ENCODE results near the gene VEPH1.
"Not testable (repeated sequence)": the region's sequence is repeated elsewhere in the genome, so short reads cannot be mapped to it uniquely, and the experiment has no call there.

VEPH1 gene

DNA sequence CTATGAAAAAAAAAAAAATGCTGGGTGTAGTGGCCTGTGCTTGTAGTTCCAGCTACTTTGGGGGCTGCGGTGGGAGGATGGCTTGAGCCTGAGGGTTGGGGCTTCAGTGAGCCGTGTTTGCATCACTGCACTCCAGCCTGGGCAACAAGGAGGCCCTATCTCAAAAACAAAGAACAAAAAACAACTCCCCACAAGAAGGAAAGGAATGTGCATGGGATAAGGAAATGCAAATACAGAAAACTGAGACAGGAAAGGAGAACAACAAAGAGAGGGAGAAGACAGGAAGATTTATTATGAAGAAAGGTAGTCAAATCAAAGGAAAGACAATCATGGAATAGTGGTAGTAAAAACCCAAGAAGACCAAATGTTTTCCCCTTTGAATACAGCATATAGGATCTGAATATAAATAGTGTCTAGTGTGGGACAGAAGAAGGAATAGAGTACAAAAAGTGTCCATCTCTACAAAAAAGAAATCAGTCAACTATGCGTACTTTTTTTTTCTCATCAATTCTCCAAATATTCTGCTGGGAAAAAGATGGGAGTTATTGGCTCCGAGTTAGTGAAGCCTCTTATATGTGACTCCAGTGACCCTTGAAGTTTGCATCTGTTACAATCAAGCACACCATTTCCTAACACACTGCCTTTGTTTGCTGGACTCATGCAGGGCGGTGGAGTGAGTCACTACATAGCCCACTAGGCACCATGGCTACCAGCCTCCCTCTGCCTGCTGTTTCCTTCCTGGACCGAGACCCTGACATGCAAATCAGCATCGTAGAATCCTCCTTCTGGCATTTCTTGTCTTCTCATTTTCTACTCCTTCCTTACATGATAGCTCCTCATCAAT is 167.8 kb downstream of the VEPH1 start:
- DNase-seq, result no peak

DNA sequence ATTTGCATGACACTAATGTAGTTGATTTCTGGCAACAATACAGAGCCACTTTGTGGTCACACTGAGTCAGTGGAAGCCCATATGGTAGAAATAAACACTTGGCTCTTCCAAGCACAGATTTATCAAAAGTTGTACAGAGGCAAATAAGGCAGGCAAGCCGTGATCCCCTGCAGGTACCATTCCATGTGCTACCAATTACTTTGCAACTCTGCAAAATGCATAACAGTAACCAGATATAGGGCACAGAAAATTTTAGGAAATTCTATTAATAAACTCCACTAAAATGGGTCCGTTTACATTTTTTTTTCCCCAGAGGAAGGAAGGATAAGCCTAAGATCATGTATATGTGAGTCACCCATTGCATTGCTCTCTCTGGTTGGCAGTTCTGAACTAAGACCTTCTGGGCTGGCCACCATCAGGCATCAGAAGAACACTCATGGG is 169.6 kb downstream of the VEPH1 start:
- DNase-seq, result no peak

DNA sequence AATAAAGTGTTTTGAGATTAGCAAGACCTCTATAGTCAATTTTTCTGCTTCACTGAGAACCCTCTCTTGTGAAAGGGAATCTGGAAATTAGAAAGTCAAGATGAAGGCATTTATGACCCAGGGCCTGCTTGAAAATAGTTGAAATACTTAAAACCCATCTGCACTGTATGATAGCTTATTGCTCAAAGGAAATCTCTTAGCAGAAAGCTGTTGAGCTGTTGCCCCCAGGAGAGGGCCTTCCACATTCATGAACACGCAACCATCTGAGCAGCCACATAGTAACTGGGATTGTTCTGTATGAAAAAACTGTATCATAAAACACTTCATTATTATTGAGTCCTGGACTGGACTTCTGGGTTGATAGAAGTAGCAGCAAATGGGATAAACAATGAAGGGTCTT is 173.0 kb downstream of the VEPH1 start:
- DNase-seq, result no peak

DNA sequence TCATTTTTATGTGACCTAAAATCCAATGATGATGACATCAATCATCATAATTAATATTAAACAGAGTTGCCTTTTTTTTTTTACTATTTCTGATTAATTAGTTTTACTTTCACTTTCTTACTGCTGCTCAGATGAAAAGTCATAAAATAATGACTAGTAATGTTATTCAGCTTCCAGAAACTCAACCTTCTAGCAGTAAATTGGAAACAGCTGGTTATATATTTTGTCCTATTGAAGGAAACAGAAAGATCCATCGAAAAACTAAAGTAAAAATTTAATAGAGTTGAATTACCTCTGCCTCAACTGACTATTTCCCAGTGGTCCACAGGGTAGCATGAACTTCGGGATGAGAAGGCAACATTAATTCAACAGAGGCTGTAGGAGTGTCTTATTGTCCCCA is 173.7 kb downstream of the VEPH1 start:
- no peak for DNase-seq

DNA sequence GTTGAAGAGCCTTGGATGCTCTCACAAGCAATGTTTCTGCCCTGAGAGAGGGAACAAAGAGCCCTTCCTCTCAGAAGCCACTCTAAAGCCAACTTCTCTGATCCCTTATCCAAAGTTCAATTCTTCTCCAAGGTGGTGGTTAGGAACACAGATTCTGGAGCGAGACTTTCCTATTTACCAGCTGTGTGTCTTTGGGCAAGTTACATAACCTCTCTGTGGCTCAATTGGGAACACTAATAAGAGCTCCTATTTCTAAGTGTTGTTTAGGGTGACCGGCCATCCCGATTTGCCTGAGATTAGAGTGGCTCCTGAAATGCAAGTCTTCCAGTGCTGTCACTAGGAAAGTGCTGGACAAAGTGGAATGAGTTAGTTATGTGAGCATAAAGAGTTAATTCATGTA is 175.4 kb downstream of the VEPH1 start:
- no peak for DNase-seq

DNA sequence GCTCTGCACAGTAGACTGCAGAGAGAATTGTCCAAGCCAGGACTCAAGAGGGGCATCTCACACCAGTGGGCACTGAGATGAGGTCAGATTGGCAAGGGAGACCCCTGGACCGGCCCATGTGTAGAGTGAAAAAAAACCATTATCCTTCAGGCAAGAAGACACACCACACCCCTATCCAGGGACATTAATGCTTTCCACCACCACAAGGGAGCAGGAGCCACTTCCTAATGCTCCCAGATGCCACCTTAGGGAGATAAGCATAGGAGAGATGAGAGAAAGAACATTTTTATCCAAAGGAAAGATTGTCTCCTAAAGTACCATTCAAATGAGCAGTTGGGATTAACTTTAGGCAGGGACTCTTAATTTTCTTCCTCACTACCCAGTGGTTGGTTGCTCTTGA is 176.2 kb downstream of the VEPH1 start:
- no peak for DNase-seq

DNA sequence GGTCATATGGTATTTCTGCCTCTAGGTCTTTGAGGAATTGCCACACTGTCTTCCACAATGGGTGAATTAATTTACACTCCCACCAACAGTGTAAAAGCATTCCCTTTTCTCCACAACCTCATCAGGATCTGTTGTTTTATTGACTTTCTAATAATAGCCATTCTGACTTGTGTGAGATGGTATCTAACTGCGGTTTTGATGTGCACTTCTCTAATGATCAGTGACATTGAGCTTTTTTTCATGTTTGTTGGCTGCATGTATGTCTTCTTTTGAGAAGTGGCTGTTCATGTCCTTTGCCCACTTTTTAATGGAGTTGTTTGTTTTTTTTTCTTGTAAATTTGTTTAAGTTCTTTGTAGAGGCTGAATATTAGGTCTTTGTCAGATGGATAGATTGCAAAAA is 178.3 kb downstream of the VEPH1 start:
- not testable (repeated sequence) for DNase-seq

DNA sequence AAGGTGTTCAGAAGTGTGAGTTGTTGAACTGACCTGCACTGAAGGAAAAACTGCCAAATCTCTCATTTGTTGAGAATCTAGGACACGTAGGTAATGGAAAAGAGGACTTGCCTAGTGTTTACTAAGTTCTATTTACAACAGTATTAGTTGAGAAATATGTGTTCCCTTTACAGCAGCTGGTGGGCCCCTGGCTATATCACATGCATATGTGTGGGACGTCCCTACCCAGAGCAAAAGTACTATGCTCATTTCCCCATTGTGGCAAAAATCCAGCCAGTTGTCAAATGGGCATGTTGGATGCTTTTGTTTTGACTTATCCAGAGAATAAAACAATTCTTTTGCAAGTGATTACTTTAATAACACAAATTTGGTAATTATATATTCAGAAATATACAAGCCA is 179.9 kb downstream of the VEPH1 start:
- no peak for DNase-seq

DNA sequence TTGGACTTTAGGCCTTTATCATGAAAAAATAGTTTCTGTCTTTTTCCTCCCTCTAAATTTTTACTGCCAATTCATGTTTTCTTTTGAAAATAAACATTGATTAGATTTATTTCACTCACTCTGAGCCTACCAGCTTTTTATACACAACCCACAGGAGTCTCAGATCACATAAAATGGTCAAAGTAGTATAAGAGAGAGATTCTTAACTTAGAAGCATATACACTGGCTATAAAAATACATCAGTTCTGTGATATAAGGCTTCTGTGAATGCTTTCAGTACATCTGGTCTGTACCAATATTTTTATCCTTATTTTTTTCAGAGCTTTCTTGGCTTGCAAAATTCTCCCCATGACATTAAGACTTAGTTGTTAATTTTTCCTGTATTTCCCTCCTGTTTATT is 183.5 kb downstream of the VEPH1 start:
- DNase-seq, result no peak

DNA sequence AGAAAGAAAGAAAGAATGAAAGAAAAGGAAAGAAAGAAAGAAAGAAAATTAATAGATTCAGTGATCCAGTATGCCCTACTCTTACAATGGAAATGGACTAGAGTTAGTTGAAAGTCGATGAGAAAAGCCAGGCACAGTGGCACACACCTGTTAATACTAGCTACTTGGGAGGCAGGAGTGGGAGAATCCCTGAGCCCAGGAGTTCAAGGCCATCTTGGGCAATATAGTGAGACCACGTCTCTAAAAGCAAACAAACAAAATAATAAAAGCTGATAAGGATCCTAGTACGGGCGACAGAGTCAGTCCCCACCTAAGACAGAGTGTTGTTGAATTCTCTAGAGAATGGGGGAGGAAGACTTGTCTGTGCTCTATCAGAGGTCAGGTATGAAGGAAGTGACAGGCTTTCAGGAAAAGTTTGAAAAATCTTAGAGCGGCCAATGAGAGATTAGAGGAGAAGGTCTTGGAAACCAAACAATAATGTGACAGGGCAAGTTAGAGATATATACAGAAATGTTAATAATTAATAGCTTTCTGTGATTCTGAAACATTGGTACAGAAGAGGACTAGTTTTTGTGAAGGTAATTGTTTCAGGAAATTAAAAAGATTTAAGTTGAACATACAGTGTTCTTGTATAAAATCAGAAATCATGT is 184.5 kb downstream of the VEPH1 start:
- DNase-seq, result no peak

DNA sequence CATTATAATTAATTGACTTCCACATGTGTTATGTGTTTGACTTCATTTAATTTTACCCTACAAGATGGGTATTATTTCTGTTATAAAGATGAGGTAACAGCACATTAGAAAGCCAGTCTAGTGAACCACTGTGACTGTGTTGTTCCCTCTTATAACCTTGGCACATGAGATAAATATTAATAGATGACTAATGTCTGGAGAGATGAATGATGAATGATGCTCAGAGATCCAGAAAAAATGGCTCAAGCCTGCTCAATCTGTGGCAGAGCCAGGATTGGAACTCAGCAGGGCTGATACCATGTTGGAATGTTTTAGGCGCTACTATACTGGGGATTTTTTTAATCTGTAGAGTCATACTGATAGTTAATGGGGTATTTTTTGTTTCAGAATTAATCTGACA is 185.3 kb downstream of the VEPH1 start:
- no peak for DNase-seq

DNA sequence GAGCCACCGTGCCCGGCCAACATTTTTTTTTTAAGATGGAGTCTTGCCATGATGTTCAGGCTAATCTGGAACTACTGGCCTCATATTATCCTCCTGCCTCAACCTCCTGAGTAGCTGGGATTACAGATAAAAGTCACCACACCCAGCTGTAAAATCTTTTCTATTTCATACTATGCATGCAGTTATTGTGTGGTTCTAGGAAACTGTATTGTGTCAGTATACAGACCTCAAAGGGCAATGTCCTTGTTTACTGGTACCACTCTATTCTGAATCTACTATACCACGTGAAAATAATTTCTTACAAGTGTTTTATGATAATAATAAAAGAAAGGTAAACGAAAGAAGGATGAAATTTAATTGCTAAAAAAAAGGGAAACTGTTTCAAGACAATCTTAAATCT is 190.0 kb downstream of the VEPH1 start:
- DNase-seq, result no peak

DNA sequence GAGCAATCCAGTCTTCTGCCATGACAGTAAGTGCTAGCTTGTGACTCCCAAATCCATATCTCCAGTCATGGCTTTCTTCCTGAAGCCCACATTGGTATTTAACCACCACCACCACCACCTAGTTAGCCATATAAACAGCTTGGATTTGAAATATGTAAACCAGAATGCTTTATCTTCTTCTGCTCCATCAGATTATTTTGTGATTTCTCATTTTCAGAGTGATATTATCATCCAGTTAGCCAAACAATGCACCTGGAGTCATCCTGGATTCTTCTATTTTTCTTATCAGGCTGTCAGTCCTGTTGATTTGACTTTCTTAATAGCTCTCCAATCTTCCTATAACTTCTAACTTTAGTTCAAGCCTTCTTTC is 190.9 kb downstream of the VEPH1 start:
- no peak for DNase-seq

DNA sequence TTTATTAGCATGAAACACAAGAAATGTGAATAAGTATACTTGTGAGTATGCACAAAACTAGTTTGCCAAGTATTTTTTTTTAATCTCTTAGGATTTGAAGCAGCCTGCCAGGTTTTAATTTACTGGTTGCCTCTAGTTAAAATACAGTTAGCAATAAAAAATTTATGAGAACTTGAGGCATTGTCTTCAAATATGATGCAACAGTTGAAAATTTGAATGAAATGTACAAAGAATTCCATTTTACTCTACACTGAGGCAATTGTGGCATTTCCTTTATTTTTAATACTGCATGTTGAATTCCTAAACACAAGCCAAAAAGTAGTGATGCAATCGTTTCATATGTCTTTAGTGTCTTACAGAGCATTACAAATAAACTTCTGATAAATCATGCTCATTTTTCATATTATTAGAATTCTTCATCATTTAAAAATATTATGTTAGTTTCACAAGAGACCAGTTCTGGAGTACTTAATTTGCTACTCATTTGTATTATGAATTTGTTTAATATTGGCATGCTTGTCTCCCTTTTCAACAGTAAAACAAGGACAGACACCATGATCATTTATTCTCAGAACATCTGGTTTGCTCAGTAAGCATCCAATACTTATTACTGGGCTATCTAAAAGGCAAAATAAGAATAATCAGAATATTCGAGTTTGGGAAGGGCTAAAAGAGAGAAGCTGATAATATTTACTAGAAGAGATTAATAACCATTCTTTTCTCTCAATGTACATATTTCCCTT is 191.4 kb downstream of the VEPH1 start:
- DNase-seq, result peak; percentile 85

DNA sequence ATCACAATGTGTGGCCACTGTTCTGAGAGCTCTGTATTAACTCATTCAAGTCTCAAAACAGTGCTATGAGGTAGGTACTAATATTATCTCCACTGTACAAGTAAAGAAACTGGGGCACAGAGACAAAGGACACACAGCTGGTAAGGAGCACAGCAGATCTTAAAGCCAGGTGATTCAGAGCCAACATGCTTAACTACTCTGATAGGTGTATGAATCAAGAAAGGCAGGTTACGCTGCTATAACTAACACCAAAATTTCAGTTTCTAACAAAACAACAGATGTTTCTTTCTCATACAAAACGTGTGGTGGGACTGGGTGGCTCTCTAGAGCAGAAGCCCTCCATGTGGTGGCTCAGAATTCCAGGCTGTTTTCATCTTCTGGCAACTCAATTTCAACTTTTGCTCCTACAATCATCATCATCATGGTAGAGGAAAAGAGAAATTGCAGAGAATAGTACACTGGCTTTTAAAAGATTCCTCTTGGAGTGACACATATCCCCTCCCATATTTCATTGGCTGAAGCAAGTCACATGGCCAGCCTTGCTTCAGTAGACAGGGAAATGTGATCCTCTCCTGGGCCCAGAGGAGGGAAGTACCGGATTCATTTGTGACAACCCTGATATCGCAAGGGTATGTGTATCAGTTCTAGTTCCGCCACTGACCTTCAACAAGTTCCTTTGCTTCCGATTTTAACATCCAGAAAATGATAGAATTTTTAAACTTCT is 192.7 kb downstream of the VEPH1 start:
- DNase-seq, result no peak

DNA sequence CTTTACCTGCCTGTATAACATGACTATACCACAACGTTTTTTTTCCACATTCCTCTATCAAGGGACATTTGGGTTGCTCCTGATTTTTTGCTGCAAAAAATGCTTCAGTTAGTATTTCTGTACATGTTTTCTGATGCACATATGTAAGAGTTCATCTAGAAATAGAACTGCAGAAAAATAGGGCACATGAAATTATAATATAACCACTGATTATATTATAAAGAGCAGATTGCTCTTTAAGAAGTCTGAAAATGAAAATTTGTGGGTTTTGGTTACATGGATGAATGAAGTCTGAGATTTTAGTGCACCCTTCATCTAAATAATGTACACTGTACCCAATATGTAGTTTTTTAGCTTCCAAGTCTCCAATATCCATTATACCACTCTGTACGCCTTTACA is 196.7 kb downstream of the VEPH1 start:
- DNase-seq, result no peak

DNA sequence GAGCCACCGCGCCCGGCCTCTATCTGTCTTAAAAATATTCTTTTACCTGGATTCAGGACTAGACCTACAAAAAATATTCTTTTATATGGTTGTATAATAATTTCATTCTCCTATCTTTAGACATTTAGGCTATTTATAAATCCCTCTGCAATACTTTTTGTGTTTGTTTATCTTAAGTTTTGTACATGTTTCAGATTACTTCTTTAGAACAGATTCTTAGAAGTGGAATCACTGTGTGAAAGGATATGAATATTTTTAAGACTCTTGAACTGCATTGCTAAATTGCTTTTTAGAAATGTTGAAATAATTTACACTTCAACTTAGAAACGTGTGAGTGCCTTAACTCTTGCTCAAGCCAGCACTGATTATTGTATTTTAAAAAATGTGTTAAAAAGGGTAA is 197.8 kb downstream of the VEPH1 start:
- DNase-seq, result no peak

DNA sequence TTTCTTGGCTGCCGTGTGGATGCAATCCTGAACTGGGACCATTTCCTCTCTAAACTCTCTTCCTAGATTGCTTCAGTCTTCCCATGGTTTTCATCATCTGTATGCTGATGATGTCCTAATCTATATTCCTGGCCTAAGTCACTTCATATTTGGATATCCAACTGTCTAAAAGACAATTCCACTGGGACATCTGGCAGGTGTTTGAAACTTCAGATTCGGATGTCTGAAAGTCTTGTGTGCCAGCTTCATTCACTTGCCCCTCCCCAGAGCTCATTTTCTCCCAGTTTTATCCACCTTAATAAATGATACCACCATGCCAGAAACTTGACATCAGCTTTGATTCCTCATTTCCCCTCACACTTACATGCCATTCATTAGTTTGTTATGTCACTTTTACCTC is 201.5 kb downstream of the VEPH1 start:
- no peak for DNase-seq

DNA sequence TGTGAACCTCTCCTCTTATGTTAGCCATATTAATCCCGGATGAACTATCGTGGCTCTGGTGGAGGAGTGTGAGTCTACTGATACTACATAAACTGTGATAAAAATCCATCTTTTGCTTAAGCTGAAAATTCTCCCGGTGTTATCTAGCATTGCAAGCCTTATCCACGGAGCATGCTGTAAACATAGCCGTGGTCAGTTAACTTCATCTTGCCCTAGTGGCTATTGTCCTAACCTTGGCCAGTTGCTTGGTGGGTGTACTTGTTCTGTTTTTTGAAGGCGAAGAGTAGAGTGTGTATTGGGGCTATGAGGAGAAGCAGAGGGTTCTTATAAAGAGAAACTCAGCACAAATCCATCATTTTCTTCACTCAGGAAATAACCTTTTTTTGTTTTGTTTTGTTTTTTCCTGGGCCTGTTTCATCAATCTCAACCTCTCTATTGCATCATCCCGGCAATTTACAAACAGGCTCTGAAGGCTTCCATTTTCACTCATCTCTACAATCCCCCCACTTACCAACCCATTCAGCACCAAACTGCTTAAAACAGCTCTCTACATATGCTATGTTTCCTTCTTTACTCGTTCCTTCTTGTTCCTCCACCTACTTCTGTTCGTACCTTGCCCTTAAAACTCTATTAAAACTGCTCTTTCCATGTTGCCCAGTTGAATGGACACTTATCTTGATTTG is 202.1 kb downstream of the VEPH1 start:
- peak; percentile 19 for DNase-seq

DNA sequence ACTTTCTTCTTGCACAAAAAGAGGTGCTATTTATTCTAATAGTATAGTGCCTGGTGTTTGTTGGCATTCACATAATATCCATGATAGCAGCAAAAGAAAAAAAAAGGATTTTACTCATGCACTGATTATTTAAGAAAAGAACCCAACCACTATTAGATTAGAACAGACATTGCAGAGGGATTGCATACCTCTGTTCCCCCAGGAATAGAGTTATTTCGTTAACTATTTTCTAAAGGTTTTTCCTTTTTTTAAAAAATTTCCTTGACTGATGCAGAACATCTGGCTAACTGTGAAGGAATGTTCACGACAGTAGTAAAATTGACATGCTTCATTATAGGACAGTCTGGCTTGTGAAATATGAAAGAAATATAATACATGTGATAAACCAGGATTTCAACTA is 203.1 kb downstream of the VEPH1 start:
- DNase-seq, result no peak

DNA sequence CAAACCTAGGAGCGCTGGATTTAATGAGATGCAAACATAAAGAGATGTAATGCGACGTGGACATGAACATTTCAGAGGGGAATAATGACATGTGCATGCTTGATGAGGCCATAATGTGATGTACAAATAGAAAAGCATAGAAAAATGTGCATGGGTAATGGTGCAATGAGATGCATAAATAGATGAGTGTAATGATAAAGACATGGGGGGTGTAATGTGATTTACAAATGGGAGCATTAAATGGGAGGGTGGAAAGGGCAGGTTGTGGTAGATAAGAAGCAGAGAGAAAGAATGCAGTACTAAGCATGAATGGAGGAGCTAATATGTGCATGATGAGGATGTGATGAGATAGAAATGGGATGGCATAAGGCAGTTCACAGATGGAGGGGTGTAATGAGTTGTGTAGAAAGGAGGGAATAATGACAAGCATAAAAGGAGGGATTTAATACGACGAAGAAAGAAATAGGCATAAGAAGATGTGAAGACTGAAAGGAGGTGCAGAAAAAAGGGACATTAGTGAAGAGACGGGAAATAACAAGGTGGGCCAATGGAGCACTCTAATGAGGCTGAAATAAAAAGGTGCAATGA is 205.8 kb downstream of the VEPH1 start:
- DNase-seq, result no peak

DNA sequence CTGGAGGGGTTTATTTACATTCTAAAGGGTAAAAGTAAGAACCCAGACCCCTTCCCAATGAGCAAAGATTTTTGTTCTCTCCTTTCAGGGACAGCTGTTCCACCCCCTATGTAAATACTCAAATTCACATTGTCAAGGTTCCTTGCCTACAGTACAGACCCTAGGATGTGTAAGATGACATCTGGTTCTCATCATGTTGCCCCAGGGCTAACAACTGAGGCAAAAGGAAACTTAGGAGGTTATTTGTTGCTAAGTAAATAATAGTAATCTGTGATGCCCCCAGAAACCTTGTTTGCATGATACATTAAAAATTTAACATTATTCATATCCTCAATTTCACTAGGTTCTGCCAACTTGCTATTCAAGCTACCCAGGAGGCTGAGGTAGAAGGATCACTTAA is 208.3 kb downstream of the VEPH1 start:
- no peak for DNase-seq
